PC-3 (cell line): ENCODE measurements around the gene ZBTB48. TPM values are rescaled to one million over a fixed set of nuclear protein-coding genes. Genes with fewer than 3 reads are reported as not detected.
A peak's percentile ranks its signal among the peaks of the same experiment; 100 is the strongest.
"Not testable (repeated sequence)": the region's sequence is repeated elsewhere in the genome, so short reads cannot be mapped to it uniquely, and the experiment has no call there.

Experiments
- ATAC-seq: fragments of 200-7000 bp; cut with Tn5 transposase; 2 replicates; pipeline ENCODE4 v1.9.1; 2020; ENCODE audit warnings: mild to moderate bottlenecking, moderate library complexity
- BruUV-seq: library from RNA; stranded (reverse); fragments of 400-500 nt; replicated peaks from 2 replicates; lab custom pipeline; 2021; lab: Mats Ljungman, UMichigan
- CTCF ChIA-PET: fragments of 300-600 bp; sonication (Branson Sonifier 250); formaldehyde crosslinking; loops from one replicate; lab custom pipeline; 2022; ENCODE audit warnings: antibody characterized with exemption; lab: Charles Lee
- POLR2A ChIA-PET: fragments of 300-600 bp; sonication (Branson Sonifier 250); formaldehyde crosslinking; loops from one replicate; lab custom pipeline; 2022; ENCODE audit warnings: antibody characterized with exemption; ENCODE audit not compliant: unreplicated experiment; lab: Charles Lee
- DNase-seq: peaks from one replicate; pipeline ENCODE4 v3.0.0-alpha.2; 2015
- H2AFZ ChIP-seq: fragments of 300-600 bp; sonication (generic); 2 replicates; pipeline ENCODE4 v1.6.0; 2016; ENCODE audit warnings: antibody characterized with exemption, low read length
- H3F3A ChIP-seq: fragments of 300-600 bp; sonication (generic); one replicate; pipeline ENCODE4 v1.6.0; 2017; ENCODE audit warnings: antibody characterized with exemption, low read length, control low read depth, mild to moderate bottlenecking; ENCODE audit not compliant: unreplicated experiment
- H3K27ac ChIP-seq: fragments of 300-600 bp; sonication (generic); 2 replicates; pipeline ENCODE4 v1.5.1; 2016; ENCODE audit warnings: mild to moderate bottlenecking, low read length
- H3K27me3 ChIP-seq: fragments of 300-600 bp; sonication (generic); 2 replicates; pipeline ENCODE4 v1.6.1; 2016; ENCODE audit warnings: low read length, mixed read lengths
- H3K36me3 ChIP-seq: fragments of 300-600 bp; sonication (generic); 2 replicates; pipeline ENCODE4 v1.6.1; 2016; ENCODE audit warnings: low read depth, mixed run types, low read length, mixed read lengths
- H3K4me1 ChIP-seq: fragments of 300-600 bp; sonication (generic); 2 replicates; pipeline ENCODE4 v1.5.1; 2016; ENCODE audit warnings: low read length; ENCODE audit not compliant: insufficient read depth
- H3K4me2 ChIP-seq: fragments of 300-600 bp; sonication (generic); 2 replicates; pipeline ENCODE4 v1.6.0; 2016; ENCODE audit warnings: low read length
- H3K4me3 ChIP-seq: fragments of 300-600 bp; sonication (generic); 2 replicates; pipeline ENCODE4 v1.5.1; 2016; ENCODE audit warnings: mild to moderate bottlenecking, low read length, mixed read lengths
- H3K79me2 ChIP-seq: fragments of 300-600 bp; sonication (generic); 2 replicates; pipeline ENCODE4 v1.6.1; 2017; ENCODE audit warnings: low read length, mixed read lengths
- H3K9ac ChIP-seq: fragments of 300-600 bp; sonication (generic); 2 replicates; pipeline ENCODE4 v1.6.0; 2016; ENCODE audit warnings: mild to moderate bottlenecking, low read length
- H3K9me2 ChIP-seq: fragments of 300-600 bp; sonication (generic); replicated peaks from 2 replicates; pipeline ENCODE4 v1.6.1; 2016; ENCODE audit warnings: mixed run types, low read length, mixed read lengths
- H3K9me3 ChIP-seq: fragments of 300-600 bp; sonication (generic); 2 replicates; pipeline ENCODE4 v1.6.1; 2016; ENCODE audit warnings: low read length, mixed read lengths
- H4K20me1 ChIP-seq: fragments of 300-600 bp; sonication (generic); 2 replicates; pipeline ENCODE4 v1.6.1; 2016; ENCODE audit warnings: low read length, mixed read lengths
- CTCF ChIP-seq: fragments of 300-600 bp; sonication (generic); conservative IDR thresholded peaks from 2 replicates; pipeline ENCODE4 v1.5.1; 2017; ENCODE audit warnings: antibody characterized with exemption, low read depth, mild to moderate bottlenecking, low read length
- EZH2 ChIP-seq: fragments of 300-600 bp; sonication (generic); IDR thresholded peaks from one replicate; pipeline ENCODE4 v1.6.1; 2017; ENCODE audit warnings: antibody characterized with exemption, mild to moderate bottlenecking, low read length; ENCODE audit not compliant: unreplicated experiment
- EZH2phosphoT487 ChIP-seq: fragments of 300-600 bp; sonication (generic); IDR thresholded peaks from 2 replicates; pipeline ENCODE4 v1.6.1; 2018; ENCODE audit warnings: mild to moderate bottlenecking, antibody characterized with exemption, low read length, borderline replicate concordance
- intact Hi-C: fragments of 100-400 bp; cut with micrococcal nuclease; formaldehyde crosslinking; loops from 2 replicates; pipeline ENCODE4 v1.9.0; 2023
- total RNA-seq: library from RNA; depleted of rRNA; stranded (reverse); fragments of >200 nt; gene quantifications from 2 replicates; pipeline ENCODE4 v1.2.3, GENCODE V29; 2014

The ZBTB48 gene
- total RNA-seq, 1 experiment from 2014 or later, result 47.2 TPM

- intact Hi-C loops, result no loop called here
- H3K9me2 ChIP-seq, result no peaks in the 10 kb centered on the region
- ATAC-seq (no peak), DNase-seq (no peak)
- peaks cover 7% of the 10 kb centered on the region for H4K20me1 ChIP-seq
- no peak overlapping the region for H3K4me3 ChIP-seq
- no peak overlapping the region for H2AFZ ChIP-seq
- H3F3A ChIP-seq, result no peaks in the 10 kb centered on the region
- POLR2A ChIA-PET, result no interaction called here
- TF ChIP-seq EZH2phosphoT487 (no peak), EZH2 (no peak), CTCF (no peak)
- H3K27ac ChIP-seq, result no peak overlapping the region
- CTCF ChIA-PET, result interaction anchor here (0.6 kb wide), 1 partner anchor 22 kb away, joined by 3 read pairs; the partner anchor contains the start of gene ZBTB48
- no peaks in the 10 kb centered on the region for H3K9me3 ChIP-seq
- BruUV-seq, result no TSS peak
- H3K4me1 ChIP-seq, result peaks cover 12% of the 10 kb centered on the region
- H3K27me3 ChIP-seq, result peaks cover 3% of the 10 kb centered on the region
- H3K79me2 ChIP-seq, result peaks cover 22% of the 10 kb centered on the region
- H3K4me2 ChIP-seq, result no peak overlapping the region
- H3K36me3 ChIP-seq, result no peaks in the 10 kb centered on the region
- no peak overlapping the region for H3K9ac ChIP-seq
Measured at GRCh38 chr1:6557597-6557996, 22.2 kb upstream of the ZBTB48 start.

GRCh38 chr1:6559161-6559560, 20.6 kb upstream of the ZBTB48 start:
- H3K9me2 ChIP-seq, H3K4me1 ChIP-seq, POLR2A ChIA-PET, H3F3A ChIP-seq, H3K4me3 ChIP-seq, H3K27ac ChIP-seq, H3K36me3 ChIP-seq, BruUV-seq, ATAC-seq, H3K79me2 ChIP-seq, intact Hi-C loops, H3K9me3 ChIP-seq, CTCF ChIA-PET, H3K9ac ChIP-seq, H4K20me1 ChIP-seq, H2AFZ ChIP-seq, H3K4me2 ChIP-seq: not testable (repeated sequence)
- peaks cover 19% of the 10 kb centered on the region for H3K27me3 ChIP-seq
- DNase-seq, result peak; percentile 50

GRCh38 chr1:6560267-6560666, 19.5 kb upstream of the ZBTB48 start:
- Histone ChIP-seq H2AFZ (no peak overlapping the region), H3F3A (no peaks in the 10 kb centered on the region), H3K9me3 (no peaks in the 10 kb centered on the region), H3K27me3 (peaks cover 30% of the 10 kb centered on the region), H3K4me1 (no peaks in the 10 kb centered on the region), H3K9me2 (no peaks in the 10 kb centered on the region), H3K36me3 (no peaks in the 10 kb centered on the region), H3K4me3 (no peak overlapping the region), H3K79me2 (no peaks in the 10 kb centered on the region), H3K4me2 (no peak overlapping the region), H3K27ac (no peak overlapping the region), H3K9ac (no peak overlapping the region), H4K20me1 (no peaks in the 10 kb centered on the region)
- DNase-seq, result no peak
- no peak for ATAC-seq
- TF ChIP-seq EZH2, result no peak
- intact Hi-C loops, result no loop called here
- BruUV-seq, result no TSS peak
- ChIA-PET CTCF (no interaction called here), POLR2A (no interaction called here)

GRCh38 chr1:6569033-6569432, 10.8 kb upstream of the ZBTB48 start:
- Histone ChIP-seq H4K20me1 (no peaks in the 10 kb centered on the region), H3K9me3 (peaks cover 3% of the 10 kb centered on the region; the same call in 1 of the 2 replicates), H3K4me2 (peak overlapping the region; percentile 35), H3K27me3 (peaks cover 23% of the 10 kb centered on the region), H3F3A (no peaks in the 10 kb centered on the region), H3K4me3 (no peak overlapping the region), H3K79me2 (no peaks in the 10 kb centered on the region), H2AFZ (no peak overlapping the region), H3K9ac (no peak overlapping the region), H3K36me3 (no peaks in the 10 kb centered on the region), H3K9me2 (no peaks in the 10 kb centered on the region), H3K4me1 (no peaks in the 10 kb centered on the region), H3K27ac (no peak overlapping the region)
- TF ChIP-seq EZH2 (no peak), CTCF (no peak), EZH2phosphoT487 (no peak)
- no peak for ATAC-seq
- no peak for DNase-seq
- intact Hi-C loops, result no loop called here
- ChIA-PET CTCF (interaction anchor here (0.6 kb wide), 1 partner anchor 11 kb away, joined by 7 read pairs; no protein-coding TSS in a partner anchor), POLR2A (no interaction called here)
- BruUV-seq, result no TSS peak
